Activated CD8-positive, alpha-beta T cell treated with anti-CD3 and anti-CD28 coated beads, Interleukin-2, amount 10 ng/mL, durations not matched to agents 7 days and 5 days (primary cell): Measurements from ENCODE around the gene SYT6. TPM values are rescaled to one million over a fixed set of nuclear protein-coding genes. Genes with fewer than 3 reads are reported as not detected.
"Not testable (repeated sequence)": the region's sequence is repeated elsewhere in the genome, so short reads cannot be mapped to it uniquely, and the experiment has no call there.

ENCODE experiments used
- ATAC-seq: fragments of 150-1000 bp; cut with Tn5 transposase; one replicate; pipeline ENCODE4 v1.10.0; 2021; ENCODE audit warnings: moderate library complexity
- CTCF ChIA-PET: fragments of 350-600 bp; sonication (Branson Sonifier 250); formaldehyde crosslinking; loops from one replicate; lab custom pipeline; 2021; ENCODE audit warnings: antibody characterized with exemption; lab: Charles Lee
- POLR2A ChIA-PET: fragments of 350-600 bp; sonication (Branson Sonifier 250); formaldehyde crosslinking; loops from one replicate; lab custom pipeline; 2021; ENCODE audit warnings: antibody characterized with exemption; lab: Charles Lee
- DNase-seq: peaks from one replicate; pipeline ENCODE4 v3.0.0-alpha.2; 2020
- H3K27ac Mint-ChIP-seq: one replicate; pipeline ENCODE4 v1.8.0; 2021; ENCODE audit warnings: mild to moderate bottlenecking, mixed read lengths
- H3K27me3 Mint-ChIP-seq: one replicate; pipeline ENCODE4 v1.8.0; 2021; ENCODE audit warnings: low read depth, mixed read lengths
- H3K36me3 Mint-ChIP-seq: one replicate; pipeline ENCODE4 v1.8.0; 2021; ENCODE audit warnings: low read depth, mixed read lengths
- H3K4me1 Mint-ChIP-seq: one replicate; pipeline ENCODE4 v1.8.0; 2021; ENCODE audit warnings: low read depth, mixed read lengths
- H3K4me3 Mint-ChIP-seq: one replicate; pipeline ENCODE4 v1.8.0; 2021; ENCODE audit warnings: mild to moderate bottlenecking, mixed read lengths
- H3K9me3 Mint-ChIP-seq: one replicate; pipeline ENCODE4 v1.8.0; 2022; ENCODE audit warnings: mixed read lengths; ENCODE audit not compliant: insufficient read depth
- total RNA-seq, 2 experiments: library from RNA; stranded (reverse); gene quantifications; one replicate each; pipeline ENCODE4 v1.2.3, GENCODE V29; 2021

SYT6 gene
- total RNA-seq, 2 experiments from 2014 or later: not detected

DNA sequence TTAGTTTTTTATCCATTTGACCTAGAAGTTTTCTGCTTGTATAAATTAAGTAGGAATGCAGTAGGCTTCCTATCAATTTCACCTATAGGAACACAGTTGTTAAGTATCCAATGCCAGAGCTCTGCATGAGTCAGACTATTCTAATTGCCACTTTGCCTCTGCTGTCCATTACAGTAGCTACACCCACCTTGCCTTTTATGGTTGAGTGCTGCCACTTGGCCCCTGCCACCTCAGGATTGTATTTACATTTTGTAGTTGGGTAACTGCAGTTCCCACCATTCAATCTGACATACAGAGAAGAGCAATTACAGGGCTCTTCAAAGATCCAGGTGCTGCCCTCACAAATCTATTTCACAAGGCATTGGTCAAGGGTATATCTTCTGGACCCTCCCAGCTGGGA is 83.9 kb downstream of the SYT6 start:
- POLR2A ChIA-PET, DNase-seq, H3K36me3 Mint-ChIP-seq, ATAC-seq, H3K27ac Mint-ChIP-seq, H3K27me3 Mint-ChIP-seq, H3K4me3 Mint-ChIP-seq, CTCF ChIA-PET, H3K4me1 Mint-ChIP-seq: not testable (repeated sequence)
- peaks cover 11% of the 10 kb centered on the region for H3K9me3 Mint-ChIP-seq

DNA sequence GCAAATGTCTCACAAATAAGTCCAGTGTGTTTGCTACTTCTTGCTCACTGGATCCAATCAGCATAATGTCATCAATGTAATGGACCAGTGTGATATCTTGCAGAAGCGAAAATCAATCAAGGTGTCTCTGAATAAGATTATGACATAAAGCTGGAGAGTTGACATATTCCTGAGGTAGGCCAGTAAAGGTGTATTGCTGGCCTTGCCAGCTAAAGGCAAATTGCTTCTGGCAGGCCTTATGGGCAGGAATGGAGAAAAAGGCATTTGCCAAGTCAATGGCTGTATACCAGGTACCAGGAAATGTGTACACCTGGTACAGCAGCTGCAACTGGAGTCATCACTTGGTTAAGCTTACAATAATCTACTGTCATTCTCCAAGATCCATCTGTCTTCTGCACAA is 85.0 kb downstream of the SYT6 start:
- H3K4me3 Mint-ChIP-seq, H3K27me3 Mint-ChIP-seq, H3K36me3 Mint-ChIP-seq, POLR2A ChIA-PET, CTCF ChIA-PET, DNase-seq, H3K27ac Mint-ChIP-seq, ATAC-seq, H3K4me1 Mint-ChIP-seq: not testable (repeated sequence)
- H3K9me3 Mint-ChIP-seq: peaks cover 11% of the 10 kb centered on the region

DNA sequence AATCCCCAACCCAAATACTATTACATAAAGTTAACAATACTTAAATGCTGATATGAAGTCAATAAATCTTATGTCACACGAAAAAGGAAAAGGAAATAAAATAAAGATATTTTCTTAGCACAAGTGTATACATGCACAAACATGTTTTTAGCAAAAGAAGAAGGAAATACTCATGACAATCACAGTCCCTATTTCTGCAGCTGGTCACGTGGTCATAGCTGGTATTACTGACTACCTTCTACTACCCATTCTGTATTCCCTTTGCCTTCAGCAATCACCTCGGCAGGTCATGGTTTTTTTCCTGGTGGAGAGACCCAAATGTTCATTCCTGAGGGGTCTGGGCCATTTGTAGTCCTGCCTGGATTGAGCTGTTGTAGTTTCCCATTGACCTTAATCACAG is 88.0 kb downstream of the SYT6 start:
- H3K36me3 Mint-ChIP-seq, H3K4me1 Mint-ChIP-seq, POLR2A ChIA-PET, CTCF ChIA-PET, H3K4me3 Mint-ChIP-seq, ATAC-seq, DNase-seq, H3K27ac Mint-ChIP-seq, H3K9me3 Mint-ChIP-seq: not testable (repeated sequence)
- H3K27me3 Mint-ChIP-seq: peaks cover 11% of the 10 kb centered on the region

DNA sequence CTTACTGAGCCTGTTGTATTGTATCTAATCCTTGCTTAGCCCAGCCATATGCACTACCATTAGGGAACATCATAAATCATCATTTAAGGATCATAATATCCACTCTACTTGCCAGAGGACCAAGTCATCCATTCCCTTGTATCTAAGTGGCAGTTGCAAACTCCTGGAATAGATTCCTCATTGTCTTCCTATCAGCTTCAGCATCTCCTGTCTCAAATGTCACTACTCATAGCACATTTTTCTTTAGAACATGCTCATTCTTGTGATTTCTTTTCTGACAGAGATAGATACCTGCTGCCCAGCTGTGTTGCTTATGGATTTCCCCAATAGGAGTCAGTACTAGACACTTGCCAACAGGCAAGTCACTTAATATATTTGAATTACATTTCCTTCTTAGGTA is 90.1 kb downstream of the SYT6 start:
- Mint-ChIP-seq H3K27ac (no peak overlapping the region), H3K27me3 (peaks cover 11% of the 10 kb centered on the region), H3K4me1 (no peaks in the 10 kb centered on the region), H3K4me3 (no peak overlapping the region), H3K36me3 (no peaks in the 10 kb centered on the region), H3K9me3 (no peaks in the 10 kb centered on the region)
- CTCF ChIA-PET: no interaction called here
- no peak for DNase-seq
- POLR2A ChIA-PET: no interaction called here
- no peak for ATAC-seq

DNA sequence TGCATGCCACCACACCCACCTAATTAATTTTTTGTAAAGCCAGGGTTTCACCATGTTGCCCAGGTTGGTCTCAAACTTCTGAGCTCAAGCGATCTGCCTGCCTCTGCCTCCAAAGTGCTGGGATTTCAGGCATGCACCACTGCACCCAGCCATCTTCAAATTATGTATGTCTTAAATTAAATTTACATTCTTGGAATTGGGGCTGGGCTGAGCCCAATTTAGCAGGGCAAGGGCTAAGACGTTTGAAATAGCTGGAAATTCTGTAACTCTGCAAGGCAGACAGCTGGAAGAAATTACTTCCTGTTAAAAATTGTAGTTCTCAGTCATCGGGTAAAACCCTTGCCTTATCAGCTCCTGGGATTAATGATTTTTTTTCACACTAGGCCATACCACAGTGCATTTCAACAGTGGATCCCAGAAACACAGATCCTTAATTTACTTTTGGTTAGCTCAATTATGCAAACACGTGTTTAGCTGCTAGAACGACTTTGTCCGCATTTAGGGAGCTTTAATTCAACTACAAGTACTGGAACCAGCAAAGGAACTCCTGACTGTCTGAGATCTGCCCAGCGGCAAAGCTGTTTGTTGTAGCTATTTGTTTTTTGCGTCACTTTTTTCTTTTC is 91.1 kb downstream of the SYT6 start:
- no peak for DNase-seq
- Mint-ChIP-seq H3K4me3 (no peak overlapping the region), H3K27me3 (peaks cover 11% of the 10 kb centered on the region), H3K4me1 (no peaks in the 10 kb centered on the region), H3K9me3 (no peaks in the 10 kb centered on the region), H3K27ac (no peak overlapping the region), H3K36me3 (no peaks in the 10 kb centered on the region)
- ChIA-PET POLR2A (no interaction called here), CTCF (interaction anchor here (0.6 kb wide), 1 partner anchor 40 kb away, joined by 3 read pairs; no protein-coding TSS in a partner anchor)
- no peak for ATAC-seq

DNA sequence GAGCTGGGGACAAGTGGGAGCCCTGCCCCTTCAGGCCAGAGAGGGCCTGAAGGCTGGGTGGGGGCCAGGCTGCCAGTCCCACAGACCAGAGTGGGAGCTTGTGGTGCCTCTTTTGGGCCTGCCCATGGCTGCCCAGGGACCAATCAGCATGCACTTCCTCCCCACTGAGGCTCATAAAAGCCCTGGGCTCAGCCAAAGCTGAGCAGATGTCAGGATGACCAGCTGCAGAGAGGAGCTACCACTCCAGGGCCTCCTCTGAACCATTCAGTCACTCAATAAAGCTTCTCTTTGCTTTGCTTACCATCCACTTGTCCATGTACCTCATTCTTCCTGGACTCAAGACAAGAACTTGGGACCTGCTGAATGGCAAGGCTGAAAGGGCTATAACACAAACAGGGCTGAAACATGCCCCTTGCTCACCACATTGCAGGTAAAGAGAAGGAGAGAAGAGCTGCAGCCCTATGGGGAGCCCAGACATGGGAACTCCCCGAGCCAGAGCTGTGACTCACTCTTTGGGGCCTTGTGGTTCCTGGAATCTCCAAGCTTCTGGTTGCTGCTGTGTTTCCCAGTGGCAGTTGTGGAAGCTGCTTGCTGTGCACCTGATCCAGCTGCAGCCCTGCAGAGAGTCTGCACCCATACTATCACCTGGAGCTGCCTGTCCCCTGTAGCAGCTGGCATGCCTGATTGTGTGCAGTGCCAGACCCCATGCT is 92.4 kb downstream of the SYT6 start:
- Mint-ChIP-seq H3K27ac (no peak overlapping the region), H3K4me1 (no peaks in the 10 kb centered on the region), H3K27me3 (peaks cover 11% of the 10 kb centered on the region), H3K36me3 (no peaks in the 10 kb centered on the region), H3K9me3 (no peaks in the 10 kb centered on the region), H3K4me3 (no peak overlapping the region)
- no peak for DNase-seq
- ATAC-seq: no peak
- CTCF ChIA-PET: no interaction called here
- POLR2A ChIA-PET: no interaction called here

DNA sequence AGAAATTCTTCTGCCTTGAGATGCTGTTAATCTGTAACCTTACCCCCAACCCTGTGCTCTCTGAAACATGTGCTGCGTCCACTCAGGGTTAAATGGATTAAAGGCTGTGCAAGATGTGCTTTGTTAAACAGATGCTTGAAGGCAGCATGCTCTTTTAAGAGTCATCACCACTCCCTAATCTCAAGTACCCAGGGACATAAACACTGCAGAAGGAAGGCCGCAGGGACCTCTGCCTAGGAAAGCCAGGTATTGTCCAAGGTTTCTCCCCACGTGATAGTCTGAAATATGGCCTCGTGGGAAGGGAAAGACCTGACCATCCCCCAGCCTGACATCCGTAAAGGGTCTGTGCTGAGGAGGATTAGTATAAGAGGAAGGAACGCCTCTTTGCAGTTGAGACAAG is 95.4 kb downstream of the SYT6 start:
- H3K36me3 Mint-ChIP-seq, H3K27me3 Mint-ChIP-seq, DNase-seq, H3K4me3 Mint-ChIP-seq, H3K27ac Mint-ChIP-seq, CTCF ChIA-PET, ATAC-seq, H3K4me1 Mint-ChIP-seq, H3K9me3 Mint-ChIP-seq: not testable (repeated sequence)
- POLR2A ChIA-PET: interaction anchor here (0.6 kb wide), 1 partner anchor 908 kb away, joined by 3 read pairs; no protein-coding TSS in a partner anchor

DNA sequence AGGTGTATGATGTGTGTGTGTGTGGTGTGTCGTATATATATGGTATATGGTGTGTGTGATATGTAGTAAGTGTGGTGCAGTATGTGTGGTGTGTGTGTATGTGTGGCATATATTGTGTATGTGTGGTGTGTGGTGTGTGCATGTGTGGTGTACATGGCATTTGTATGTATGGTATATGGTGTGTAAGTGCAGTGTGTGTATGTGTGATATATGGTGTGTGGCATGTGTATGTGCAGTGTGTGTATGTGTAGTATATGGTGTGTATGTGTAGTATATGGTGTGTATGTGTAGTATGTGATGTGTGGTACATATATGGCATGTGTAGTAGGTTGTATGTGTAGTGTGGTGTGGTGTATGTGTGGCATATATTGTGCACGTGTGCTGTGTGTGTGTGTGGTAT is 99.5 kb downstream of the SYT6 start:
- DNase-seq: no peak
- POLR2A ChIA-PET: no interaction called here
- Mint-ChIP-seq H3K4me3 (no peak overlapping the region), H3K36me3 (no peaks in the 10 kb centered on the region), H3K27ac (no peak overlapping the region), H3K4me1 (no peaks in the 10 kb centered on the region), H3K27me3 (peaks cover 4% of the 10 kb centered on the region), H3K9me3 (no peaks in the 10 kb centered on the region)
- no peak for ATAC-seq
- CTCF ChIA-PET: no interaction called here

DNA sequence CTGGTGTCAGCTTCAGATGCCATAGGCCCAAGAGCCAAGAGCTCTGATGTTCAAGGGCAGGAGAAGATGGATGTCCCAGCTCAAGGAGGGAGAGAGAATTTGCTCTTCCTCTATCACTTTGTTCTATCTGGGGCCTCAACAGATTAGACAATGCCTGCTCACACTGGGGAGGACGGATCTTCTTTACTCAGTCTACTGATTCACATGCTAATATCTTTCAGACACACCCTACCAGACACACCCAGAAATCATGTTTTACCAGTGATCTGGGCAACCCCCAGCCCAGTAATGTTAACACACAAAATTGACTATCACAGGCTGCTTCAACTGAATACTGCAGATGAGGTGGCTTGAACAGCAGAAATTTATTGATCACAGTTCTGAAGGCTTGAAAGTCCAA is 105.4 kb downstream of the SYT6 start:
- ChIA-PET POLR2A (no interaction called here), CTCF (no interaction called here)
- peaks cover 5% of the 10 kb centered on the region for H3K27me3 Mint-ChIP-seq
- H3K4me1 Mint-ChIP-seq: no peaks in the 10 kb centered on the region
- H3K9me3 Mint-ChIP-seq: no peaks in the 10 kb centered on the region
- no peaks in the 10 kb centered on the region for H3K36me3 Mint-ChIP-seq
- no peak overlapping the region for H3K27ac Mint-ChIP-seq
- ATAC-seq: no peak
- H3K4me3 Mint-ChIP-seq: no peak overlapping the region
- no peak for DNase-seq

DNA sequence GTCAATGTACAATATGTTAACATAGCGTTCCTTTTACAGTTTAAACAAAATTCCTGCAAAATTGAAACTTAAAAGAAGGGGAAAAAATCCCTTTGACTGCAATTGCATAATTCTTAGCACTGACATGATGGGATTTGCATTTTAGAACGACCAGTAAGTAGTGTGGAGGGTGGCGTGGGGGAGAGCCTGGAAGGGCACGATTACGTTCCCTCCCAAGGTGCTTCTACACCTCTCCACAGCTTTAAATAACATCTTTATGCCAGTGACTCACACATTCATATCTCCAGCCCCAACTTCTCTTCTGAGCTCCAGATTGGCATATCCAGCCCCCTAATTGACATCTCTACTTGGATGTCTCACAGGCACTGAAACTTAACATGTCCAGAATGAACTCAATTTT is 110.1 kb downstream of the SYT6 start:
- H3K27ac Mint-ChIP-seq: no peak overlapping the region
- no peak for ATAC-seq
- no peaks in the 10 kb centered on the region for H3K36me3 Mint-ChIP-seq
- POLR2A ChIA-PET: no interaction called here
- H3K4me3 Mint-ChIP-seq: no peak overlapping the region
- no peaks in the 10 kb centered on the region for H3K4me1 Mint-ChIP-seq
- no peaks in the 10 kb centered on the region for H3K9me3 Mint-ChIP-seq
- CTCF ChIA-PET: interaction anchor here (1.0 kb wide), 1 partner anchor 9 kb away, joined by 3 read pairs; no protein-coding TSS in a partner anchor
- H3K27me3 Mint-ChIP-seq: peaks cover 5% of the 10 kb centered on the region
- DNase-seq: no peak

DNA sequence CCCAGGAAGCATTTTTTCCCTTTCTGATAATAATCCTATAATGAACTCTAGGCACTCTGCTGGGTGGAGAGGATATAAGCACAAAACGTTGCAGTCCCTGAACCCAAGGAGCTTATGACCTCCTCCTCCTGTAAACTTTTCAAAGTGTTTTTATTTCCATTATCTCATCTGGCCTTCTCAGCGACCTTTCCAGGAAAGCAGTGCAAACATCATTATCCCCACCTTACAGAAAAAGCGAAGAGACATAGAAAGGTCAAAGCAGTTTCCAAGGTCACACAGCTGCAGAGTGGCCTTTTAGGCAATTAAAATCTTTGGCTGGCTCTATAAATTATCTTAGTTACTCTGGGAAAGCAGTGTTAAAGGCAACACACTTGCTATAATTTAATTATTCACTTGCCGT is 110.6 kb downstream of the SYT6 start:
- peaks cover 5% of the 10 kb centered on the region for H3K27me3 Mint-ChIP-seq
- H3K4me3 Mint-ChIP-seq: no peak overlapping the region
- ChIA-PET CTCF (no interaction called here), POLR2A (no interaction called here)
- no peak overlapping the region for H3K27ac Mint-ChIP-seq
- no peak for ATAC-seq
- H3K4me1 Mint-ChIP-seq: no peaks in the 10 kb centered on the region
- H3K36me3 Mint-ChIP-seq: no peaks in the 10 kb centered on the region
- no peaks in the 10 kb centered on the region for H3K9me3 Mint-ChIP-seq
- DNase-seq: no peak

DNA sequence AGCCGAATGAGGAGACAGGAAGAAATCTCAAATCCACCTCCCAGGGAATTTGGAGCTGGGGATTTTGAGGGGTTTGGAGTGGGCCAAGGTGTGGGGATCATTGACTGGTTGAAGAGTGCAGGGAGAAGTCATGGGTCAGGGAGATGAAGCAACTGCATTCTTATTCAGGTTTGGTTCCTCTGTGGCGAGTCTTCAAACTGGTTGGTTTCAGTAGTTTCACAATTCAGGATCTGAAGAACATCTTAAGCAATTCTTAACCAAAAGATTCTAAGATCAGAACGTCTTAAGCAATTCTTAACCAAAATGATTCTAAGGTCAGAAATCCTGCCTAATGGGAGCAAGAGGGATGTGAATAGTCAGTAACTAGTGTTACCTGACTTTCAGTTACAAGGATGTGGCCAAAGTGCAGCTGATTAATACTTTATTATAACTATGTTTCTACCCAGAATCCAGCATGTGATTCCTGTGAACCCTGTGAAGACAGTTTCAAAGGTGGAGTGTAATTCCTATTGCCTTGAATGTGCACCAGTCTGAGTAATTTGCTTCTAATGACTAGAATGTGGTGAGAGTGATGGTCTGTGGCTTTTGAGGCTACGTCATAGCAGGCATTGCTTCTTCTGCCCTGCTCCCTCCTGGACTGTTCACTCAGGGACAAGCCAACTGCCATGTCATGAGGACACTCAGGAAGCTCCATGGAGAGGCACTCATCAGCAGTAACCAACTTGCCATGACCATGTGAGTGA is 113.2 kb downstream of the SYT6 start:
- no peaks in the 10 kb centered on the region for H3K9me3 Mint-ChIP-seq
- H3K27me3 Mint-ChIP-seq: peaks cover 5% of the 10 kb centered on the region
- ChIA-PET POLR2A (no interaction called here), CTCF (no interaction called here)
- no peaks in the 10 kb centered on the region for H3K4me1 Mint-ChIP-seq
- DNase-seq: no peak
- no peak for ATAC-seq
- no peaks in the 10 kb centered on the region for H3K36me3 Mint-ChIP-seq
- H3K27ac Mint-ChIP-seq: no peak overlapping the region
- H3K4me3 Mint-ChIP-seq: no peak overlapping the region
